T-cell (primary cell): ENCODE results near the gene PIGL. TPM values are rescaled to one million over a fixed set of nuclear protein-coding genes. Genes with fewer than 3 reads are reported as not detected.

Source experiments
- ATAC-seq, 4 experiments: fragments of 200-7000 bp in 3 of 4; fragments of 150-1000 bp in 1 of 4; cut with Tn5 transposase; replicated peaks in 1 of 4; 1 replicate in 3 of 4; 2 replicates in 1 of 4; pipeline ENCODE4 v1.10.0; 2021; ENCODE audit warnings: moderate library complexity in 3 of 4, mild to moderate bottlenecking in 2 of 4, moderate number of reproducible peaks in 1 of 4
- CTCF ChIA-PET, 2 donors: fragments of 300-600 bp; sonication (Branson Sonifier 250); formaldehyde crosslinking; loops; one replicate each; lab custom pipeline; 2022; ENCODE audit warnings: antibody characterized with exemption in 2 of 2; lab: Charles Lee
- POLR2A ChIA-PET, 2 donors: fragments of 300-600 bp; sonication (Branson Sonifier 250); formaldehyde crosslinking; loops; one replicate each; lab custom pipeline; 2022; ENCODE audit warnings: antibody characterized with exemption in 2 of 2; lab: Charles Lee
- DNase-seq, 35 experiments: peaks; one replicate each; pipeline versions ENCODE4 v3.0.0 to v3.0.0-alpha.2; 2013 to 2023
- H3K27ac ChIP-seq: one replicate; pipeline ENCODE4 v1.5.1; 2013; ENCODE audit warnings: low read length
- H3K27me3 ChIP-seq, 2 experiments: replicated peaks in 1 of 2; 1 replicate in 1 of 2; 2 replicates in 1 of 2; pipeline versions ENCODE4 v1.6.1 to v1.7.0; 2013; ENCODE audit warnings: low read length in 1 of 2, mixed read lengths in 1 of 2; ENCODE audit not compliant: control insufficient read depth in 2 of 2, insufficient read depth in 2 of 2; ENCODE audit errors: extremely low read depth in 1 of 2
- H3K36me3 ChIP-seq, 2 donors: 1 replicate in 1 of 2; 2 replicates in 1 of 2; pipeline versions ENCODE4 v1.6.1 to v1.7.0; 2013; ENCODE audit warnings: low read length in 1 of 2; ENCODE audit not compliant: control insufficient read depth in 2 of 2, insufficient read depth in 1 of 2; ENCODE audit errors: extremely low read depth in 1 of 2
- H3K4me1 ChIP-seq, 2 experiments: 1 replicate in 1 of 2; 2 replicates in 1 of 2; pipeline versions ENCODE4 v1.6.1 to v1.7.0; 2013; ENCODE audit warnings: low read length in 2 of 2, mixed read lengths in 1 of 2; ENCODE audit not compliant: insufficient read depth in 2 of 2, control insufficient read depth in 1 of 2; ENCODE audit errors: extremely low read depth in 1 of 2
- H3K4me3 ChIP-seq, 2 donors: 1 replicate in 1 of 2; 2 replicates in 1 of 2; pipeline versions ENCODE4 v1.5.1 to v1.7.0; 2013; ENCODE audit warnings: mild to moderate bottlenecking in 2 of 2, low read length in 1 of 2, moderate library complexity in 1 of 2; ENCODE audit not compliant: control insufficient read depth in 1 of 2; ENCODE audit errors: extremely low read depth in 1 of 2
- H3K9me3 ChIP-seq: 2 replicates; pipeline ENCODE4 v1.7.0; 2013
- H3K27ac Mint-ChIP-seq, 2 donors: one replicate each; pipeline ENCODE4 v1.8.0; 2020 to 2021; ENCODE audit warnings: mild to moderate bottlenecking in 2 of 2, mixed read lengths in 2 of 2
- H3K27me3 Mint-ChIP-seq, 2 donors: one replicate each; pipeline ENCODE4 v1.8.0; 2021 to 2022; ENCODE audit warnings: mixed read lengths in 2 of 2
- H3K36me3 Mint-ChIP-seq: one replicate; pipeline ENCODE4 v1.8.0; 2021; ENCODE audit warnings: mixed read lengths
- H3K4me1 Mint-ChIP-seq, 3 donors: one replicate each; pipeline ENCODE4 v1.8.0; 2020 to 2022; ENCODE audit warnings: mixed read lengths in 3 of 3, mild to moderate bottlenecking in 1 of 3
- H3K4me3 Mint-ChIP-seq, 3 donors: one replicate each; pipeline ENCODE4 v1.8.0; 2020 to 2022; ENCODE audit warnings: mild to moderate bottlenecking in 3 of 3, mixed read lengths in 3 of 3, moderate library complexity in 3 of 3
- H3K9me3 Mint-ChIP-seq, 3 donors: one replicate each; pipeline ENCODE4 v1.8.0; 2020 to 2022; ENCODE audit warnings: mixed read lengths in 3 of 3
- WGBS: methylation state at CpG from one replicate; pipeline ENCODE4 v1.1.5; 2013; ENCODE audit warnings: missing lambda C conversion rate; ENCODE audit not compliant: insufficient coverage; 5-methylcytosine and 5-hydroxymethylcytosine counted together
- total RNA-seq, 35 experiments: library from RNA in 6 of 35; stranded (reverse) in 6 of 35; fragments of 120-200 nt in 1 of 35; gene quantifications; one replicate each; pipeline versions ENCODE4 v1.2.1 to v1.2.4 and lab custom pipeline; 2013 to 2026

Gene PIGL
- total RNA-seq, 5 donors from 2014 or later (not counting 1 experiment from before 2014, with no cell fraction given), result 53.9 to 90.2 (median 82.7) TPM

- Mint-ChIP-seq H3K4me3 (no peak overlapping the region), H3K36me3 (peaks cover 32% of the 10 kb centered on the region), H3K27ac (no peak overlapping the region), H3K4me1 (no peaks in the 10 kb centered on the region), H3K9me3 (no peaks in the 10 kb centered on the region), H3K27me3 (no peaks in the 10 kb centered on the region)
- ChIA-PET CTCF (interaction anchor here (0.7 to 1.1 kb wide), 2 partner anchors 38 to 49 kb away, joined by 3 read pairs; no protein-coding TSS in a partner anchor), POLR2A (no interaction called here)
- Histone ChIP-seq H3K27ac (no peak overlapping the region), H3K4me1 (no peaks in the 10 kb centered on the region), H3K4me3 (no peak overlapping the region), H3K9me3 (no peaks in the 10 kb centered on the region), H3K36me3 (peaks cover under 1 to 22% of the 10 kb centered on the region in 2 donors), H3K27me3 (no peaks in the 10 kb centered on the region)
- no peak for ATAC-seq
- 83% methylated on average over 1 of the region's 1 CpG for WGBS
- no peak for DNase-seq
These were observed 109.0 kb downstream of the PIGL start for GRCh38 chr17:16325964-16326363.

- no peaks in the 10 kb centered on the region for H3K9me3 Mint-ChIP-seq
- H3K4me3 ChIP-seq, result no peak overlapping the region
- H3K9me3 ChIP-seq, result no peaks in the 10 kb centered on the region
- no peaks in the 10 kb centered on the region for H3K27me3 ChIP-seq
- H3K27ac Mint-ChIP-seq, result no peak overlapping the region
- POLR2A ChIA-PET, result no interaction called here
- H3K27me3 Mint-ChIP-seq, result no peaks in the 10 kb centered on the region
- H3K36me3 Mint-ChIP-seq, result peaks cover 33% of the 10 kb centered on the region
- WGBS, result 100% methylated on average over 1 of the region's 3 CpGs
- no peaks in the 10 kb centered on the region for H3K4me1 Mint-ChIP-seq
- H3K36me3 ChIP-seq, result peaks cover 0 to 22% of the 10 kb centered on the region in 2 donors
- ATAC-seq (no peak), DNase-seq (no peak)
- H3K27ac ChIP-seq, result no peak overlapping the region
- CTCF ChIA-PET, result no interaction called here
- no peak overlapping the region for H3K4me3 Mint-ChIP-seq
- no peaks in the 10 kb centered on the region for H3K4me1 ChIP-seq
These were observed 110.0 kb downstream of the PIGL start for GRCh38 chr17:16327018-16327417.

- H3K36me3 ChIP-seq, result peaks cover 0 to 22% of the 10 kb centered on the region in 2 donors
- no peak for DNase-seq
- no CpG with 5 or more reads among the region's 1 CpG for WGBS
- Mint-ChIP-seq H3K27me3 (no peaks in the 10 kb centered on the region), H3K36me3 (peaks cover 26% of the 10 kb centered on the region), H3K27ac (no peak overlapping the region), H3K9me3 (no peaks in the 10 kb centered on the region), H3K4me1 (no peaks in the 10 kb centered on the region), H3K4me3 (no peak overlapping the region)
- no peaks in the 10 kb centered on the region for H3K4me1 ChIP-seq
- CTCF ChIA-PET, result no interaction called here
- H3K4me3 ChIP-seq, result no peak overlapping the region
- H3K9me3 ChIP-seq, result no peaks in the 10 kb centered on the region
- no peak for ATAC-seq
- POLR2A ChIA-PET, result no interaction called here
- H3K27me3 ChIP-seq, result no peaks in the 10 kb centered on the region
- H3K27ac ChIP-seq, result no peak overlapping the region
These were observed 112.0 kb downstream of the PIGL start for GRCh38 chr17:16328997-16329396.

GRCh38 chr17:16329519-16330271 lies 112.7 kb downstream of the PIGL start:
- WGBS, result 93% methylated on average over 7 of the region's 11 CpGs

GRCh38 chr17:16338391-16338790 lies 121.4 kb downstream of the PIGL start:
- peaks cover 0 to 10% of the 10 kb centered on the region in 2 donors for H3K36me3 ChIP-seq
- Mint-ChIP-seq H3K9me3 (no peaks in the 10 kb centered on the region), H3K4me1 (no peaks in the 10 kb centered on the region), H3K4me3 (no peak overlapping the region), H3K27ac (no peak overlapping the region), H3K36me3 (peaks cover 13% of the 10 kb centered on the region), H3K27me3 (no peaks in the 10 kb centered on the region)
- ATAC-seq, result no peak
- no peaks in the 10 kb centered on the region for H3K9me3 ChIP-seq
- ChIA-PET CTCF (interaction anchor here (0.6 kb wide), 2 partner anchors 17 to 180 kb away, joined by 3 read pairs; no protein-coding TSS in a partner anchor), POLR2A (interaction anchor here in 1 of 2 donors (0.6 kb wide), 1 partner anchor 8 kb away, joined by 3 read pairs; no protein-coding TSS in a partner anchor)
- no peak overlapping the region for H3K27ac ChIP-seq
- no peak overlapping the region for H3K4me3 ChIP-seq
- no peaks in the 10 kb centered on the region for H3K4me1 ChIP-seq
- DNase-seq, result no peak
- no peaks in the 10 kb centered on the region for H3K27me3 ChIP-seq
- WGBS, result no CpG with 5 or more reads among the region's 3 CpGs

More at GRCh38 chr17:16329519-16330271, 112.7 kb downstream of the PIGL start:
- ATAC-seq (no peak), DNase-seq (no peak)
- no peaks in the 10 kb centered on the region for H3K9me3 ChIP-seq
- H3K27me3 ChIP-seq, result no peaks in the 10 kb centered on the region
- CTCF ChIA-PET, result no interaction called here
- no peak overlapping the region for H3K4me3 ChIP-seq
- no peaks in the 10 kb centered on the region for H3K9me3 Mint-ChIP-seq
- no peak overlapping the region for H3K4me3 Mint-ChIP-seq
- H3K36me3 Mint-ChIP-seq, result peaks cover 23% of the 10 kb centered on the region
- no peak overlapping the region for H3K27ac ChIP-seq
- no peaks in the 10 kb centered on the region for H3K4me1 ChIP-seq
- POLR2A ChIA-PET, result no interaction called here
- H3K27me3 Mint-ChIP-seq, result no peaks in the 10 kb centered on the region
- no peak overlapping the region for H3K27ac Mint-ChIP-seq
- peaks cover 0 to 21% of the 10 kb centered on the region in 2 donors for H3K36me3 ChIP-seq
- no peaks in the 10 kb centered on the region for H3K4me1 Mint-ChIP-seq

GRCh38 chr17:16339402-16339801 lies 122.4 kb downstream of the PIGL start:
- 100% methylated on average over 1 of the region's 1 CpG for WGBS
- H3K36me3 ChIP-seq, result peaks cover 7 to 10% of the 10 kb centered on the region in 2 donors
- H3K27ac ChIP-seq, result no peak overlapping the region
- H3K27me3 Mint-ChIP-seq, result no peaks in the 10 kb centered on the region
- H3K9me3 ChIP-seq, result no peaks in the 10 kb centered on the region
- no peak overlapping the region for H3K27ac Mint-ChIP-seq
- ATAC-seq, result no peak
- ChIA-PET CTCF (no interaction called here), POLR2A (no interaction called here)
- peaks cover 19% of the 10 kb centered on the region for H3K36me3 Mint-ChIP-seq
- no peaks in the 10 kb centered on the region for H3K4me1 Mint-ChIP-seq
- no peaks in the 10 kb centered on the region for H3K27me3 ChIP-seq
- DNase-seq, result no peak
- H3K4me3 Mint-ChIP-seq, result no peak overlapping the region
- H3K9me3 Mint-ChIP-seq, result no peaks in the 10 kb centered on the region
- no peaks in the 10 kb centered on the region for H3K4me1 ChIP-seq
- H3K4me3 ChIP-seq, result no peak overlapping the region
